ENCODE measurements around the gene FBXL7. TPM values are rescaled to one million over a fixed set of nuclear protein-coding genes. Genes with fewer than 3 reads are reported as not detected.

FBXL7 gene
- 10 to 100 TPM; 12.7 to 19.2 (median 16.8) TPM for total RNA-seq (2021; fragmentation: NEBNext Ultra II Directional; extraction: Animal tissue kit (Norgen Biotek cat#: 25700))
- long read RNA-seq, partial matches to known transcripts, result 0 of 8 reads
- long read RNA-seq, other reads (novel, unspliced or antisense), result 8 of 8 reads

- Mint-ChIP-seq H3K4me1 (ENCODE audit: low read depth) (peaks cover 33% of the 10 kb centered on the region), H3K27ac (peak within 1 kb of the TSS; percentile 91), H3K36me3 (ENCODE audit: low read depth) (peaks cover 22% of the 10 kb centered on the region), H3K27me3 (ENCODE audit: insufficient read depth) (peaks cover 10% of the 10 kb centered on the region), H3K9me3 (no peaks in the 10 kb centered on the region), H3K4me3 (peak within 1 kb of the TSS; percentile 98)
- DNase-seq, result peak; percentile 69
- TF ChIP-seq CTCF (IDR thresholded peaks at IDR 0.05), result peak; percentile 51
Measured at GRCh38 chr5:15499528-15500324, at the start of gene FBXL7. Gene FBXL7, plus strand, starts transcription at chr5:15500180.

GRCh38 chr5:15450473-15450872 is 49.5 kb upstream of the FBXL7 start:
- DNase-seq, result no peak
- Mint-ChIP-seq H3K4me1 (ENCODE audit: low read depth) (no peaks in the 10 kb centered on the region), H3K36me3 (ENCODE audit: low read depth) (no peaks in the 10 kb centered on the region), H3K4me3 (no peak overlapping the region), H3K27me3 (ENCODE audit: insufficient read depth) (peaks cover 6% of the 10 kb centered on the region), H3K27ac (no peak overlapping the region), H3K9me3 (no peaks in the 10 kb centered on the region)
- TF ChIP-seq CTCF (IDR thresholded peaks at IDR 0.05), result no peak

GRCh38 chr5:15450949-15451348 is 49.0 kb upstream of the FBXL7 start:
- Mint-ChIP-seq H3K4me3 (no peak overlapping the region), H3K27me3 (ENCODE audit: insufficient read depth) (peaks cover 6% of the 10 kb centered on the region), H3K36me3 (ENCODE audit: low read depth) (no peaks in the 10 kb centered on the region), H3K9me3 (no peaks in the 10 kb centered on the region), H3K4me1 (ENCODE audit: low read depth) (no peaks in the 10 kb centered on the region), H3K27ac (no peak overlapping the region)
- no peak for DNase-seq
- no peak for TF ChIP-seq CTCF (IDR thresholded peaks at IDR 0.05)

GRCh38 chr5:15452030-15452429 is 48.0 kb upstream of the FBXL7 start:
- TF ChIP-seq CTCF (IDR thresholded peaks at IDR 0.05), result no peak
- Mint-ChIP-seq H3K9me3 (no peaks in the 10 kb centered on the region), H3K4me1 (ENCODE audit: low read depth) (no peaks in the 10 kb centered on the region), H3K4me3 (no peak overlapping the region), H3K27me3 (ENCODE audit: insufficient read depth) (peaks cover 6% of the 10 kb centered on the region), H3K36me3 (ENCODE audit: low read depth) (no peaks in the 10 kb centered on the region), H3K27ac (no peak overlapping the region)
- DNase-seq, result no peak

- H3K4me3 Mint-ChIP-seq, result no peak overlapping the region
- no peaks in the 10 kb centered on the region for H3K36me3 Mint-ChIP-seq (ENCODE audit: low read depth)
- DNase-seq, result no peak
- no peak overlapping the region for H3K27ac Mint-ChIP-seq
- no peaks in the 10 kb centered on the region for H3K4me1 Mint-ChIP-seq (ENCODE audit: low read depth)
- H3K9me3 Mint-ChIP-seq, result no peaks in the 10 kb centered on the region
- TF ChIP-seq CTCF (IDR thresholded peaks at IDR 0.05), result no peak
- H3K27me3 Mint-ChIP-seq (ENCODE audit: insufficient read depth), result peaks cover 6% of the 10 kb centered on the region
Measured at GRCh38 chr5:15452781-15453180, 47.2 kb upstream of the FBXL7 start.
